Lower leg skin (tissue), 3 donors: ENCODE data around the gene KRTAP1-5.

ENCODE experiments used
- CTCF ChIP-seq, 3 donors: fragments of 450-650 bp; IDR thresholded peaks; one replicate each; pipeline ENCODE4 v1.5.1; 2016; ENCODE audit warnings: antibody characterized with exemption in 3 of 3, mild to moderate bottlenecking in 3 of 3, moderate library complexity in 2 of 3
- POLR2A ChIP-seq, 2 donors: fragments of 450-650 bp; IDR thresholded peaks; one replicate each; pipeline ENCODE4 v1.6.1; 2016 to 2017; ENCODE audit warnings: antibody characterized with exemption in 2 of 2, mild to moderate bottlenecking in 1 of 2, moderate library complexity in 1 of 2

- TF ChIP-seq CTCF (IDR thresholded peaks at IDR 0.05) = no peak
- no peak for TF ChIP-seq POLR2A (IDR thresholded peaks at IDR 0.05)
Measured at GRCh38 chr17:41013181-41013580, 13.8 kb downstream of the KRTAP1-5 start.
